Esophagus squamous epithelium (tissue), 5 donors: ENCODE results near the gene KPNA2. TPM values are rescaled to one million over a fixed set of nuclear protein-coding genes. Genes with fewer than 3 reads are reported as not detected.

Source experiments
- DNase-seq: peaks from one replicate; lab custom pipeline; 2025; lab: John Stamatoyannopoulos, UW
- H3K27ac ChIP-seq, 4 donors: fragments of 200-600 bp; sonication (generic); one replicate each; pipeline ENCODE4 v1.5.1; 2016 to 2019; ENCODE audit warnings: mild to moderate bottlenecking in 1 of 4
- H3K27me3 ChIP-seq, 4 donors: fragments of 200-600 bp; sonication (generic); 1 replicate in 3 of 4; 2 replicates in 1 of 4; pipeline versions ENCODE4 v1.5.1 to v1.6.0; 2017 to 2021; ENCODE audit warnings: antibody characterized with exemption in 1 of 4
- H3K36me3 ChIP-seq, 3 donors: fragments of 200-600 bp; sonication (generic); one replicate each; pipeline ENCODE4 v1.5.1; 2016 to 2019
- H3K4me1 ChIP-seq, 3 donors: fragments of 200-600 bp; sonication (generic); one replicate each; pipeline ENCODE4 v1.5.1; 2017 to 2019
- H3K4me3 ChIP-seq, 4 donors: fragments of 200-600 bp; sonication (generic); 1 replicate in 3 of 4; 2 replicates in 1 of 4; pipeline ENCODE4 v1.5.1; 2016 to 2019; ENCODE audit warnings: mild to moderate bottlenecking in 2 of 4, moderate library complexity in 1 of 4
- H3K9me3 ChIP-seq, 3 donors: fragments of 200-600 bp; sonication (generic); one replicate each; pipeline ENCODE4 v1.5.1; 2016 to 2019
- CTCF ChIP-seq, 6 experiments: fragments of 450-650 bp in 4 of 6; fragments of 200-600 bp in 2 of 6; sonication (generic) in 2 of 6; IDR thresholded peaks; one replicate each; pipeline ENCODE4 v1.5.1; 2016 to 2019; ENCODE audit warnings: antibody characterized with exemption in 6 of 6, mild to moderate bottlenecking in 4 of 6, moderate library complexity in 4 of 6
- POLR2A ChIP-seq, 4 donors: fragments of 450-650 bp; IDR thresholded peaks; one replicate each; pipeline ENCODE4 v1.6.1; 2017; ENCODE audit warnings: antibody characterized with exemption in 4 of 4, mild to moderate bottlenecking in 4 of 4, moderate library complexity in 3 of 4
- WGBS, 2 donors: methylation state at CpG; one replicate each; pipeline ENCODE4 v1.1.5; 2018; 5-methylcytosine and 5-hydroxymethylcytosine counted together
- intact Hi-C: fragments of 100-400 bp; cut with DNase I; formaldehyde crosslinking; loops from one replicate; pipeline ENCODE4 v1.15.0; 2022
- total RNA-seq, 4 donors: library from RNA; depleted of rRNA; stranded (reverse); fragments of >200 nt; gene quantifications; one replicate each; pipeline ENCODE4 v1.1.0, GENCODE V29; 2016
- donor health status: DM: yes; HTN: yes; CAD: no.

KPNA2 gene
- 10 to 100 TPM; 35.5 to 97.8 (median 60.3) TPM for total RNA-seq

GRCh38 chr17:68035523-68036303, at the start of gene KPNA2:
TSS of gene KPNA2 (plus strand) at chr17:68035735. CDS start at chr17:68037133, 1,398 bp downstream.
- intact Hi-C loops: no loop called here
- peak within 1 kb of the TSS; percentile 84 to 92 (median 89) for H3K27ac ChIP-seq
- TF ChIP-seq POLR2A (IDR thresholded peaks at IDR 0.05) (peak in 2 of 4 donors; percentile 64 to 74), CTCF (IDR thresholded peaks at IDR 0.05) (no peak)
- peaks cover 0 to 28% (median 7%) of the 10 kb centered on the region in 3 donors for H3K4me1 ChIP-seq
- 0 to 1% methylated on average over 12 to 14 of the region's 72 CpGs for WGBS, 2 donors
- no peaks in the 10 kb centered on the region for H3K9me3 ChIP-seq
- H3K27me3 ChIP-seq: no peaks in the 10 kb centered on the region
- H3K36me3 ChIP-seq: peaks cover 0 to 32% (median 8%) of the 10 kb centered on the region in 3 donors
- peak; percentile 80 for DNase-seq
- peak within 1 kb of the TSS; percentile 65 to 99 (median 89) for H3K4me3 ChIP-seq

GRCh38 chr17:67990909-67991308, 44.6 kb upstream of the KPNA2 start:
- 94% methylated on average over 3 to 4 of the region's 4 CpGs for WGBS, 2 donors
- peaks cover 12 to 34% (median 16%) of the 10 kb centered on the region in 3 donors for H3K4me1 ChIP-seq
- no peak overlapping the region for H3K27ac ChIP-seq
- no peaks in the 10 kb centered on the region for H3K36me3 ChIP-seq
- no peak for DNase-seq
- TF ChIP-seq CTCF (IDR thresholded peaks at IDR 0.05) (no peak), POLR2A (IDR thresholded peaks at IDR 0.05) (no peak)
- intact Hi-C loops: no loop called here
- no peak overlapping the region for H3K4me3 ChIP-seq
- no peaks in the 10 kb centered on the region for H3K27me3 ChIP-seq
- no peaks in the 10 kb centered on the region for H3K9me3 ChIP-seq

- TF ChIP-seq CTCF (IDR thresholded peaks at IDR 0.05): no peak
- TF ChIP-seq POLR2A (IDR thresholded peaks at IDR 0.05): no peak
- intact Hi-C loops: no loop called here
- Histone ChIP-seq H3K27me3 (no peaks in the 10 kb centered on the region), H3K4me1 (peaks cover 12 to 43% (median 21%) of the 10 kb centered on the region in 3 donors), H3K36me3 (no peaks in the 10 kb centered on the region), H3K9me3 (no peaks in the 10 kb centered on the region), H3K27ac (peak overlapping the region; percentile 90 to 98 (median 97)), H3K4me3 (peak overlapping the region; percentile 65 to 89 (median 72))
- 7 to 9% methylated on average over 12 to 13 of the region's 18 CpGs for WGBS, 2 donors
- no peak for DNase-seq
These were observed 42.9 kb upstream of the KPNA2 start for GRCh38 chr17:67992548-67993152.

GRCh38 chr17:67993153-67993997, 42.2 kb upstream of the KPNA2 start:
- H3K4me1 ChIP-seq: peaks cover 12 to 43% (median 21%) of the 10 kb centered on the region in 3 donors

More at GRCh38 chr17:67993153-67993997, 42.2 kb upstream of the KPNA2 start:
- Histone ChIP-seq H3K27ac (peak overlapping the region; percentile 91 to 98 (median 97)), H3K9me3 (no peaks in the 10 kb centered on the region), H3K4me3 (peak overlapping the region; percentile 66 to 89 (median 72)), H3K27me3 (no peaks in the 10 kb centered on the region), H3K36me3 (no peaks in the 10 kb centered on the region)
- no peak for DNase-seq
- intact Hi-C loops: no loop called here
- TF ChIP-seq CTCF (IDR thresholded peaks at IDR 0.05): peak in 1 of 6 experiments; percentile 32
- TF ChIP-seq POLR2A (IDR thresholded peaks at IDR 0.05): peak in 2 of 4 donors; percentile 67
- WGBS, 2 donors: 0% methylated on average over 7 to 13 of the region's 144 CpGs
